Neural cell (in vitro differentiated cells): ENCODE data around the gene AKAP10. TPM values are rescaled to one million over a fixed set of nuclear protein-coding genes. Genes with fewer than 3 reads are reported as not detected.

Experiments used
- H2AFZ ChIP-seq: fragments of 200-600, 300-800 bp; sonication (generic), shearing (Covaris generic); 2 replicates; pipeline ENCODE4 v1.6.0; 2014; ENCODE audit warnings: low read depth, mild to moderate bottlenecking, antibody characterized with exemption, low read length, moderate library complexity
- H3F3A ChIP-seq: fragments of 200-600 bp; shearing (Covaris generic); 2 replicates; pipeline ENCODE4 v1.6.1; 2016; ENCODE audit warnings: mild to moderate bottlenecking, moderate library complexity, mixed read lengths, antibody characterized with exemption, low read length; ENCODE audit not compliant: insufficient read depth, poor library complexity, severe bottlenecking
- H3K27ac ChIP-seq: fragments of 200-600, 300-800 bp; sonication (generic), shearing (Covaris generic); 2 replicates; pipeline ENCODE4 v1.5.1; 2014; ENCODE audit warnings: mild to moderate bottlenecking, low read length, moderate library complexity
- H3K27me3 ChIP-seq: fragments of 300-800, 200-600 bp; sonication (generic), shearing (Covaris generic); 2 replicates; pipeline ENCODE4 v1.6.0; 2014; ENCODE audit warnings: mild to moderate bottlenecking, low read depth, low read length, moderate library complexity; ENCODE audit not compliant: insufficient read depth
- H3K36me3 ChIP-seq: fragments of 300-800, 200-600 bp; sonication (generic), shearing (Covaris generic); 2 replicates; pipeline ENCODE4 v1.5.1; 2014; ENCODE audit warnings: mild to moderate bottlenecking, antibody characterized with exemption, low read length, moderate library complexity; ENCODE audit not compliant: insufficient read depth
- H3K4me2 ChIP-seq: fragments of 300-800, 200-600 bp; sonication (generic), shearing (Covaris generic); 2 replicates; pipeline ENCODE4 v1.6.0; 2014; ENCODE audit warnings: mild to moderate bottlenecking, low read length
- H3K4me3 ChIP-seq: fragments of 300-800, 200-600 bp; sonication (generic), shearing (Covaris generic); 2 replicates; pipeline ENCODE4 v1.5.1; 2014; ENCODE audit warnings: mild to moderate bottlenecking, low read length, moderate library complexity
- H3K79me2 ChIP-seq: fragments of 200-600 bp; shearing (Covaris generic); replicated peaks from 2 replicates; pipeline ENCODE4 v1.6.0; 2014; ENCODE audit warnings: mild to moderate bottlenecking, low read length, moderate library complexity; ENCODE audit not compliant: insufficient read depth
- H3K9ac ChIP-seq: fragments of 300-800, 200-600 bp; sonication (generic), shearing (Covaris generic); 2 replicates; pipeline ENCODE4 v1.6.1; 2016; ENCODE audit warnings: mild to moderate bottlenecking, low read length, mixed read lengths
- H3K9me2 ChIP-seq: fragments of 200-600 bp; shearing (Covaris generic); 2 replicates; pipeline ENCODE4 v1.6.1; 2016; ENCODE audit warnings: mild to moderate bottlenecking, low read length, mixed read lengths; ENCODE audit not compliant: insufficient read depth
- H3K9me3 ChIP-seq: fragments of 200-600, 300-800 bp; sonication (generic), shearing (Covaris generic); 2 replicates; pipeline ENCODE4 v1.6.1; 2016; ENCODE audit warnings: mild to moderate bottlenecking, mixed run types, low read length, moderate library complexity, mixed read lengths
- H4K20me1 ChIP-seq: fragments of 200-600 bp; shearing (Covaris generic); 2 replicates; pipeline ENCODE4 v1.6.1; 2016; ENCODE audit warnings: mild to moderate bottlenecking, mixed run types; ENCODE audit not compliant: insufficient read depth
- EP300 ChIP-seq: fragments of 450-650 bp; conservative IDR thresholded peaks from 2 replicates; pipeline ENCODE4 v1.6.1; 2014; ENCODE audit warnings: antibody characterized with exemption, mild to moderate bottlenecking, moderate library complexity; ENCODE audit not compliant: poor library complexity, severe bottlenecking
- EZH2 ChIP-seq: fragments of 200-600, 300-800 bp; shearing (Covaris generic), sonication (generic); IDR thresholded peaks from 2 replicates; pipeline ENCODE4 v1.6.1; 2014; ENCODE audit warnings: antibody characterized with exemption, low read length, borderline replicate concordance, mild to moderate bottlenecking; ENCODE audit not compliant: insufficient read depth, poor library complexity, severe bottlenecking
- MXI1 ChIP-seq: fragments of 450-650 bp; conservative IDR thresholded peaks from 2 replicates; pipeline ENCODE4 v1.6.1; 2014; ENCODE audit warnings: antibody characterized with exemption, mild to moderate bottlenecking; ENCODE audit not compliant: poor library complexity, severe bottlenecking
- POLR2AphosphoS5 ChIP-seq: IDR thresholded peaks from 2 replicates; pipeline ENCODE4 v1.6.1; 2012
- RAD21 ChIP-seq: fragments of 450-650 bp; conservative IDR thresholded peaks from 2 replicates; pipeline ENCODE4 v1.6.1; 2014; ENCODE audit warnings: antibody characterized with exemption, mild to moderate bottlenecking, moderate library complexity
- SMC3 ChIP-seq: fragments of 450-650 bp; conservative IDR thresholded peaks from 2 replicates; pipeline ENCODE4 v1.6.1; 2014; ENCODE audit warnings: antibody characterized with exemption, mild to moderate bottlenecking, moderate library complexity; ENCODE audit not compliant: poor library complexity
- TAF1 ChIP-seq: IDR thresholded peaks from 2 replicates; pipeline ENCODE4 v1.6.1; 2012; ENCODE audit warnings: low read depth
- polyA plus RNA-seq: library from polyadenylated mRNA; depleted of rRNA; stranded (reverse); fragments of >200 nt; gene quantifications from 2 replicates; pipeline ENCODE4 v1.2.3, GENCODE V29; 2014
- TF ChIP-seq, protein P1 (sequence below): IDR thresholded peaks from 2 replicates; pipeline ENCODE4 v1.6.1; 2012; ENCODE audit warnings: borderline replicate concordance
- TF ChIP-seq, protein P2 (sequence below): fragments of 450-650 bp; IDR thresholded peaks from 2 replicates; pipeline ENCODE4 v1.5.1; 2014; ENCODE audit warnings: antibody characterized with exemption, mild to moderate bottlenecking, moderate library complexity; ENCODE audit not compliant: poor library complexity, severe bottlenecking

The AKAP10 gene
- polyA plus RNA-seq, 1 donor from 2014 or later, result 27.3 TPM

DNA sequence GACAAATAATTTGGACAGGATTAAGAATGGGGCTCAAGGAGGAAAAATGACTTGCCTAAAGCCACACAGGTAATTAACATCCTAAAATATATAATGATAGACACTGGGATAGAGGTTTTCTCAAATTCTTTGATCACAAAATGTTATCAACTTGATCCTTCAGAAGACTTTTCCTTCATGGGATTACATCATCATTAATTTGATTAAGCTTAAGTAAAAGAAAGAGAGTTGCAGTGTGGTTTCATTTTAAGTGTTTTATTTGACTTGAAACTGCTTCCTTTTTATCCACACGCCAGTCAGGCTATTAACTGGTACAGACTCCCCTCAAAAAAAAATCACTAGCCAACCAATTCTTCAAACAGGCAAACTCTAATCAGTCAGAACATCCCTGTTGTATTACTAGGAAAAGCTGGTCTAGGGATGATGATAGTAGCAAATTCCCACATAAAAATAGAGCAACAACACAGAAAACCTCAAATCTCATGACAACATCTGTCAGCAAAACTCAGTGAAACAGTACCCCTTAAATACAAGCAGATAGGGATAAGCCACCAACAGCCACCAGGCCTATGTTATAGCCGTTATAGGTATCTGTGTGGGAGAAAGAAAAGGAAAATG is 32.5 kb downstream of the AKAP10 start:
- H3K27ac ChIP-seq, result no peak overlapping the region
- no peak for TF ChIP-seq RAD21
- TF ChIP-seq TAF1, result no peak
- no peak for TF ChIP-seq MXI1
- TF ChIP-seq, protein P1, sequence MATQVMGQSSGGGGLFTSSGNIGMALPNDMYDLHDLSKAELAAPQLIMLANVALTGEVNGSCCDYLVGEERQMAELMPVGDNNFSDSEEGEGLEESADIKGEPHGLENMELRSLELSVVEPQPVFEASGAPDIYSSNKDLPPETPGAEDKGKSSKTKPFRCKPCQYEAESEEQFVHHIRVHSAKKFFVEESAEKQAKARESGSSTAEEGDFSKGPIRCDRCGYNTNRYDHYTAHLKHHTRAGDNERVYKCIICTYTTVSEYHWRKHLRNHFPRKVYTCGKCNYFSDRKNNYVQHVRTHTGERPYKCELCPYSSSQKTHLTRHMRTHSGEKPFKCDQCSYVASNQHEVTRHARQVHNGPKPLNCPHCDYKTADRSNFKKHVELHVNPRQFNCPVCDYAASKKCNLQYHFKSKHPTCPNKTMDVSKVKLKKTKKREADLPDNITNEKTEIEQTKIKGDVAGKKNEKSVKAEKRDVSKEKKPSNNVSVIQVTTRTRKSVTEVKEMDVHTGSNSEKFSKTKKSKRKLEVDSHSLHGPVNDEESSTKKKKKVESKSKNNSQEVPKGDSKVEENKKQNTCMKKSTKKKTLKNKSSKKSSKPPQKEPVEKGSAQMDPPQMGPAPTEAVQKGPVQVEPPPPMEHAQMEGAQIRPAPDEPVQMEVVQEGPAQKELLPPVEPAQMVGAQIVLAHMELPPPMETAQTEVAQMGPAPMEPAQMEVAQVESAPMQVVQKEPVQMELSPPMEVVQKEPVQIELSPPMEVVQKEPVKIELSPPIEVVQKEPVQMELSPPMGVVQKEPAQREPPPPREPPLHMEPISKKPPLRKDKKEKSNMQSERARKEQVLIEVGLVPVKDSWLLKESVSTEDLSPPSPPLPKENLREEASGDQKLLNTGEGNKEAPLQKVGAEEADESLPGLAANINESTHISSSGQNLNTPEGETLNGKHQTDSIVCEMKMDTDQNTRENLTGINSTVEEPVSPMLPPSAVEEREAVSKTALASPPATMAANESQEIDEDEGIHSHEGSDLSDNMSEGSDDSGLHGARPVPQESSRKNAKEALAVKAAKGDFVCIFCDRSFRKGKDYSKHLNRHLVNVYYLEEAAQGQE, result no peak
- no peak for TF ChIP-seq SMC3
- no peak overlapping the region for H3K4me2 ChIP-seq
- no peak overlapping the region for H3K9ac ChIP-seq
- no peak overlapping the region for H2AFZ ChIP-seq
- no peaks in the 10 kb centered on the region for H3F3A ChIP-seq
- H3K36me3 ChIP-seq, result no peaks in the 10 kb centered on the region
- no peaks in the 10 kb centered on the region for H3K9me3 ChIP-seq
- no peaks in the 10 kb centered on the region for H3K27me3 ChIP-seq
- H3K9me2 ChIP-seq, result no peaks in the 10 kb centered on the region
- no peaks in the 10 kb centered on the region for H4K20me1 ChIP-seq
- peaks cover 10% of the 10 kb centered on the region for H3K79me2 ChIP-seq
- no peak overlapping the region for H3K4me3 ChIP-seq

DNA sequence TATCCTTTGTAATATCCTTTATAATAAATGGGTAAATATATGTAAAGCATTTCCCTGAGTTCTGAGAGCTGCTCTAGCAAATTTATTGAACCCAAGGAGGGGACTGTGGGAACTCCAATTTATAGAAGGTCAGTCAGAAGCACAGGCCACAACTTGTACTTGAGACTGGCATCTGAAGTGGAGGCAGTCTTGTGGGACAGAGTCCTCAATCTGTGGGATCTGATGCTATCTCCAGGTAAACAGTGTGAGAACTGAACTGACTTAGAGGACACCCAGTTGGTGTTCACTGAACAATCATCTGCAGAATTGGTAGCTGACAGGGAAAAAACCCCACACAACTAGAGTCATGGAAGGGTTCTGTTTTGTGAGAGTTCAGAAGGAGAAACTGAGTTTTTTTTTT is 34.0 kb downstream of the AKAP10 start:
- no peaks in the 10 kb centered on the region for H3K9me3 ChIP-seq
- no peak overlapping the region for H3K27ac ChIP-seq
- H3K4me3 ChIP-seq, result no peak overlapping the region
- H3K9ac ChIP-seq, result no peak overlapping the region
- H3K9me2 ChIP-seq, result no peaks in the 10 kb centered on the region
- H3K79me2 ChIP-seq, result no peaks in the 10 kb centered on the region
- H4K20me1 ChIP-seq, result no peaks in the 10 kb centered on the region
- TF ChIP-seq TAF1 (no peak), EZH2 (no peak)
- no peaks in the 10 kb centered on the region for H3K36me3 ChIP-seq
- H3K27me3 ChIP-seq, result no peaks in the 10 kb centered on the region
- H2AFZ ChIP-seq, result no peak overlapping the region
- no peak overlapping the region for H3K4me2 ChIP-seq
- H3F3A ChIP-seq, result no peaks in the 10 kb centered on the region

DNA sequence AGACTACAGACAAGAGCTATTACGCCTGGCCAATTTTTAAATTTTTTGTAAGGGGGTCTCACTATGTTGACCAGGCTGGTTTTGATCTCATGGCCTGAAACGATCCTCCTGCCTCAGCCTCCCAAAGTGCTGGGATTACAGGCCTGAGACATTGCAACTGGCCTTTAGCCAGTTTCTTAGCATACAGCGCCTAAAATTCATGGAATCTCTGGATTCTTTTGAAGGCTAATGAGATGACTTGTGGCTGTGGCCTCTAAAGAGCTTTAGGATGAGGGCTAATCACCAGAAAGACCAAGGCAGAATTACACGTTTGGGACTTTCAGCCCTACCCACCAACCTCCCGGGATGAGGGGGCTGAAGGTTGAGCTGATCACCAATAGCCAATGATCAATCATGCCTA is 34.6 kb downstream of the AKAP10 start:
- TF ChIP-seq SMC3 (no peak), POLR2AphosphoS5 (no peak), EP300 (no peak), EZH2 (no peak), RAD21 (no peak)
- TF ChIP-seq, protein P2, sequence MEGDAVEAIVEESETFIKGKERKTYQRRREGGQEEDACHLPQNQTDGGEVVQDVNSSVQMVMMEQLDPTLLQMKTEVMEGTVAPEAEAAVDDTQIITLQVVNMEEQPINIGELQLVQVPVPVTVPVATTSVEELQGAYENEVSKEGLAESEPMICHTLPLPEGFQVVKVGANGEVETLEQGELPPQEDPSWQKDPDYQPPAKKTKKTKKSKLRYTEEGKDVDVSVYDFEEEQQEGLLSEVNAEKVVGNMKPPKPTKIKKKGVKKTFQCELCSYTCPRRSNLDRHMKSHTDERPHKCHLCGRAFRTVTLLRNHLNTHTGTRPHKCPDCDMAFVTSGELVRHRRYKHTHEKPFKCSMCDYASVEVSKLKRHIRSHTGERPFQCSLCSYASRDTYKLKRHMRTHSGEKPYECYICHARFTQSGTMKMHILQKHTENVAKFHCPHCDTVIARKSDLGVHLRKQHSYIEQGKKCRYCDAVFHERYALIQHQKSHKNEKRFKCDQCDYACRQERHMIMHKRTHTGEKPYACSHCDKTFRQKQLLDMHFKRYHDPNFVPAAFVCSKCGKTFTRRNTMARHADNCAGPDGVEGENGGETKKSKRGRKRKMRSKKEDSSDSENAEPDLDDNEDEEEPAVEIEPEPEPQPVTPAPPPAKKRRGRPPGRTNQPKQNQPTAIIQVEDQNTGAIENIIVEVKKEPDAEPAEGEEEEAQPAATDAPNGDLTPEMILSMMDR, result no peak
- TF ChIP-seq, protein P1, result no peak
- Histone ChIP-seq H3K4me2 (no peak overlapping the region), H3K79me2 (no peaks in the 10 kb centered on the region), H2AFZ (no peak overlapping the region), H3K9ac (no peak overlapping the region), H4K20me1 (no peaks in the 10 kb centered on the region), H3K4me3 (no peak overlapping the region), H3K27ac (no peak overlapping the region), H3F3A (no peaks in the 10 kb centered on the region), H3K9me2 (no peaks in the 10 kb centered on the region), H3K27me3 (no peaks in the 10 kb centered on the region), H3K36me3 (no peaks in the 10 kb centered on the region), H3K9me3 (no peaks in the 10 kb centered on the region)
